ENCODE results near the gene PDE4D.

Gene PDE4D

GRCh38 chr5:59361454-59361853, 532.1 kb downstream of the PDE4D start:
- TF ChIP-seq POLR2AphosphoS5 (IDR thresholded peaks at IDR 0.05; ENCODE audit: low read depth, low read length) (no peak), REST (IDR thresholded peaks at IDR 0.05; ENCODE audit: insufficient read depth in 1 of 2, low read depth in 2 of 2, low read length in 2 of 2) (no peak), FOXP2 (optimal IDR thresholded peaks at IDR 0.05; ENCODE audit: borderline replicate concordance, extremely low read depth, extremely low read length, insufficient read depth) (no peak), SIN3A (IDR thresholded peaks at IDR 0.05; ENCODE audit: borderline replicate concordance, insufficient read depth, low read length) (no peak), TAF1 (IDR thresholded peaks at IDR 0.05; ENCODE audit: borderline replicate concordance, insufficient read depth, low read length) (no peak)

- TF ChIP-seq TAF1 (IDR thresholded peaks at IDR 0.05; ENCODE audit: borderline replicate concordance, insufficient read depth, low read length) (no peak), POLR2AphosphoS5 (IDR thresholded peaks at IDR 0.05; ENCODE audit: low read depth, low read length) (no peak), SIN3A (IDR thresholded peaks at IDR 0.05; ENCODE audit: borderline replicate concordance, insufficient read depth, low read length) (no peak), REST (IDR thresholded peaks at IDR 0.05; ENCODE audit: insufficient read depth in 1 of 2, low read depth in 2 of 2, low read length in 2 of 2) (no peak), FOXP2 (optimal IDR thresholded peaks at IDR 0.05; ENCODE audit: borderline replicate concordance, extremely low read depth, extremely low read length, insufficient read depth) (no peak)
These were observed 533.4 kb downstream of the PDE4D start for GRCh38 chr5:59360130-59360555.

DNA sequence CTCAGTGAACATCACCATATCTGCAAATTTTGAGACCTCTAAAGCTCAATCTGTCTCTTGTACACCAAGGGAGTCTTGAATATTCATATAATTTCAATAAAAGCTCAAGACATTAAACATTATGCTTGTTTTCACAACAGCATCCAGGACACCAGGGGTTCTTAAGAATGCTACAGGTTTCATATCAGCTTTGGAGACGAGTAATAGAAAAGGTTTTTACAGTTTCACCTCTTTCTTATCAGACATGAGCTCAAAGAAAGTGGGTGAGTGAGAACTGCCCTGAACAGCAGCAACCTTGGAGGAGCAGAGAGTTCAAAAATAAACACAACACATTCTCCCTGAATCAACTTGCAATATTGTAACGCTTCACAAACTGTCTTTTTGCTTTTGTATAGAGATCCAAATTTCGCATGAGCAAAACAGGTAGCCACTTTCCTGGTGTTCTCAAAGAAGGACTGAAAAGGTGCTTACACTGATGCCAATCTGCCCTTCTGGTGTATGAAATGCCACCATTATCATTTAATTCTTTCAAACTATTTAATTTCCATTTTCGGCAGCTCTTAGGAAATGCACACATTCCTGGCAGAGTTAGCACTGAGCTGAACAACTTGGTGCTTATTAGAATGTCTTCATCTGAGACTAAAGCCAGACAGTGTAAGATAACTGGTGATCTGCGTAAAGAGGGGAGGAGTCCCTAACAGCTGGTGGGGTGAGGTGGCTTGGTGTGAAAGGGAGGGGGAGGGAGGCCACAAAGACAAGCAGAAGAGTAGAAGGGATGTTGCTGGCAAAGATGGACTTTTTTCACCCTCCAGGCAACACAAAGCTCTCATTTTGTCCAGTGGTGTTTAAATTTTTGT, 535.3 kb downstream of the PDE4D start:
- TF ChIP-seq POLR2AphosphoS5 (IDR thresholded peaks at IDR 0.05; ENCODE audit: low read depth, low read length), result no peak
- TF ChIP-seq TAF1 (IDR thresholded peaks at IDR 0.05; ENCODE audit: borderline replicate concordance, insufficient read depth, low read length), result no peak
- no peak for TF ChIP-seq REST (IDR thresholded peaks at IDR 0.05; ENCODE audit: insufficient read depth in 1 of 2, low read depth in 2 of 2, low read length in 2 of 2)
- TF ChIP-seq FOXP2 (optimal IDR thresholded peaks at IDR 0.05; ENCODE audit: borderline replicate concordance, extremely low read depth, extremely low read length, insufficient read depth), result no peak
- no peak for TF ChIP-seq SIN3A (IDR thresholded peaks at IDR 0.05; ENCODE audit: borderline replicate concordance, insufficient read depth, low read length)

DNA sequence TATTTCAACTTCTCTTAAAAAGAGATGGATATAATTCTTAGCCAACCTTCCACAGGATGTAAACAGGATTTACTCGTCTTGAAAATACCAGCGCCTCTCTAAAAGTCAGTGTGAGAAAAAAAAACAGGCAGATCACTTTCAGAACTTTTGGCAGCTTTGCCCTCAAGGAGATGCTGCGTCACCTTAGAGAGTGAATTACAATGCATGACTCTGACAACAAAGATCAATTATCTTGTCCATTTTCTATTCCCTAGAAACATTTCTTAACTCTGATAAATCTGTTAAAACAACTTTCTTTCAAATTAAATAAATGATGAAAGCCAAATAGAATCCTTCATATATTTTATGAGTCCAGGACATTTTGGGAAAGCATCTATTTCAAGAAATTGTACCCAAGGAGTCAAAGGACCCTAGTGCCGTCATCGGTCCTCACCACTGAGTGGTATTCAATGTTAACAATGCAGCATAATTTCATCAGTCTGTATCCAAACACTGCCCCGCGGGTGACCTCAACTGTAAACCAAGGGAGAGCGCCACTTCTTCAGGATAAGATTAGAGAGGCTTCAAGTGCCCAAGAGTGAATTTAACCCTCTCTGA, 536.0 kb downstream of the PDE4D start:
- TF ChIP-seq FOXP2 (optimal IDR thresholded peaks at IDR 0.05; ENCODE audit: borderline replicate concordance, extremely low read depth, extremely low read length, insufficient read depth) (no peak), POLR2AphosphoS5 (IDR thresholded peaks at IDR 0.05; ENCODE audit: low read depth, low read length) (no peak), TAF1 (IDR thresholded peaks at IDR 0.05; ENCODE audit: borderline replicate concordance, insufficient read depth, low read length) (no peak), SIN3A (IDR thresholded peaks at IDR 0.05; ENCODE audit: borderline replicate concordance, insufficient read depth, low read length) (no peak), REST (IDR thresholded peaks at IDR 0.05; ENCODE audit: insufficient read depth in 1 of 2, low read depth in 2 of 2, low read length in 2 of 2) (no peak)
